D721Med (cell line): ENCODE results near the gene MTMR4.

ENCODE experiments used
- DNase-seq: peaks from one replicate; pipeline ENCODE4 v3.0.0; 2011; ENCODE audit warnings: low spot score; ENCODE audit not compliant: insufficient read length
- FAIRE-seq: peaks from 2 replicates; lab custom pipeline; 2011; peaks lifted over from hg19 to GRCh38; lab: Jason Lieb, UNC
- CTCF ChIP-seq: IDR thresholded peaks from 2 replicates; pipeline ENCODE4 v1.5.1; 2012; ENCODE audit warnings: mild to moderate bottlenecking, control low read depth; ENCODE audit not compliant: insufficient read depth; ENCODE audit errors: missing control alignments

Gene MTMR4

DNA sequence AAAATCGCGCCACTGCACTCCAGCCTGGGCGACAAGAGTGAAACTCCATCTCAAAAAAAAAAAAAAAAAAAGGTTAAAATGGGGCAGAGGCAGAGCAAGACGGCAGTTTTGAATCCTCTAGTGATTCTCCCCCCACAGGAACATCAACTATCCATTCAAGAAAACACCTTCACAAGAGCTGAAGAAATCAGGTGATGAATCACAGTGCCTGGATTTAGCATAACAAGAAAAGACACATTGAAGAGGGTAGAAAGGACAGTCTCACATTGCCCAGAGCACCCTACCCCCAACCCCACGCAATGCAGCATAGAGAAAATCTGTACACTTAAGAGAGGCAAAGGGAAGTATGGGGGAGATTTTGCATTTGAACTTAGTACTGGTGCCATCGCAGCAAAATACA is 68.4 kb downstream of the MTMR4 start:
- FAIRE-seq (no peak), DNase-seq (no peak)
- TF ChIP-seq CTCF = no peak
